ENCODE measurements around the gene VCAM1. TPM values are rescaled to one million over a fixed set of nuclear protein-coding genes. Genes with fewer than 3 reads are reported as not detected.

Gene VCAM1, protein sequence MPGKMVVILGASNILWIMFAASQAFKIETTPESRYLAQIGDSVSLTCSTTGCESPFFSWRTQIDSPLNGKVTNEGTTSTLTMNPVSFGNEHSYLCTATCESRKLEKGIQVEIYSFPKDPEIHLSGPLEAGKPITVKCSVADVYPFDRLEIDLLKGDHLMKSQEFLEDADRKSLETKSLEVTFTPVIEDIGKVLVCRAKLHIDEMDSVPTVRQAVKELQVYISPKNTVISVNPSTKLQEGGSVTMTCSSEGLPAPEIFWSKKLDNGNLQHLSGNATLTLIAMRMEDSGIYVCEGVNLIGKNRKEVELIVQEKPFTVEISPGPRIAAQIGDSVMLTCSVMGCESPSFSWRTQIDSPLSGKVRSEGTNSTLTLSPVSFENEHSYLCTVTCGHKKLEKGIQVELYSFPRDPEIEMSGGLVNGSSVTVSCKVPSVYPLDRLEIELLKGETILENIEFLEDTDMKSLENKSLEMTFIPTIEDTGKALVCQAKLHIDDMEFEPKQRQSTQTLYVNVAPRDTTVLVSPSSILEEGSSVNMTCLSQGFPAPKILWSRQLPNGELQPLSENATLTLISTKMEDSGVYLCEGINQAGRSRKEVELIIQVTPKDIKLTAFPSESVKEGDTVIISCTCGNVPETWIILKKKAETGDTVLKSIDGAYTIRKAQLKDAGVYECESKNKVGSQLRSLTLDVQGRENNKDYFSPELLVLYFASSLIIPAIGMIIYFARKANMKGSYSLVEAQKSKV
- total RNA-seq = 0.20 and 0.37 TPM in 2 replicates

DNA sequence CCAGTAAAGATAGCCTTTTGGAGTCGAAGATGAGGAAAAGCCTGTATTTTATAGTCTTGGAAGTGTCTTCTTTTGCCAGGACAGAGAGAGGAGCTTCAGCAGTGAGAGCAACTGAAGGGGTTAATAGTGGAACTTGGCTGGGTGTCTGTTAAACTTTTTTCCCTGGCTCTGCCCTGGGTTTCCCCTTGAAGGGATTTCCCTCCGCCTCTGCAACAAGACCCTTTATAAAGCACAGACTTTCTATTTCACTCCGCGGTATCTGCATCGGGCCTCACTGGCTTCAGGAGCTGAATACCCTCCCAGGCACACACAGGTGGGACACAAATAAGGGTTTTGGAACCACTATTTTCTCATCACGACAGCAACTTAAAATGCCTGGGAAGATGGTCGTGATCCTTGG is at the start of gene VCAM1:
VCAM1 (plus strand) TSS at position 253 of the 400 bp plus-strand sequence; CDS start at position 372, 119 bp downstream.

Other genes with a start within 250 kb of the VCAM1 start
- gene GPR88, start 181.6 kb upstream of the VCAM1 start, total RNA-seq = not detected in 2 replicates
- 22.4 and 29.7 TPM in 2 replicates for gene EXTL2, start 175.1 kb downstream of the VCAM1 start, total RNA-seq
- gene SLC30A7, start 176.3 kb downstream of the VCAM1 start, total RNA-seq = 37.5 and 46.9 TPM in 2 replicates

Data from subcutaneous preadipocyte (primary cell).